ENCODE results near the gene TSC22D2. TPM values are rescaled to one million over a fixed set of nuclear protein-coding genes. Genes with fewer than 3 reads are reported as not detected.

The TSC22D2 gene
- total and polyA plus RNA-seq, 2 of the 8 experiments (the other 6 are each of a cell fraction or from before 2014, with no cell fraction given): 3.4 to 27.6 TPM

- no peak for TF ChIP-seq CTCF (IDR thresholded peaks at IDR 0.05; ENCODE audit: control extremely low read depth in 1 of 3, insufficient read depth in 1 of 3, low read depth in 1 of 3, low read length in 3 of 3)
- TF ChIP-seq, protein P1, sequence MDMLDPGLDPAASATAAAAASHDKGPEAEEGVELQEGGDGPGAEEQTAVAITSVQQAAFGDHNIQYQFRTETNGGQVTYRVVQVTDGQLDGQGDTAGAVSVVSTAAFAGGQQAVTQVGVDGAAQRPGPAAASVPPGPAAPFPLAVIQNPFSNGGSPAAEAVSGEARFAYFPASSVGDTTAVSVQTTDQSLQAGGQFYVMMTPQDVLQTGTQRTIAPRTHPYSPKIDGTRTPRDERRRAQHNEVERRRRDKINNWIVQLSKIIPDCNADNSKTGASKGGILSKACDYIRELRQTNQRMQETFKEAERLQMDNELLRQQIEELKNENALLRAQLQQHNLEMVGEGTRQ (IDR thresholded peaks at IDR 0.05; ENCODE audit: low read length): no peak
- TF ChIP-seq RFX5 (IDR thresholded peaks at IDR 0.05; ENCODE audit: borderline replicate concordance, low read depth, low read length): no peak
- TF ChIP-seq SAP30 (IDR thresholded peaks at IDR 0.05; ENCODE audit: insufficient read depth, insufficient replicate concordance, low read length): no peak
- no peak for TF ChIP-seq CHD7 (IDR thresholded peaks at IDR 0.05; ENCODE audit: insufficient replicate concordance, low read length)
- no peak for TF ChIP-seq CBX8 (IDR thresholded peaks at IDR 0.05; ENCODE audit: borderline replicate concordance, low read depth, low read length)
- no peak for TF ChIP-seq SRF (IDR thresholded peaks at IDR 0.05; ENCODE audit: low read depth, low read length)
- no peak for TF ChIP-seq CEBPB (IDR thresholded peaks at IDR 0.05; ENCODE audit: low read depth, low read length)
These were observed 42.8 kb downstream of the TSC22D2 start (continued) for GRCh38 chr3:150450916-150451315.

Data from H1 (cell line).